HG03378 (cell line): ENCODE results near the gene GLB1L3.
"Not testable (repeated sequence)": the region's sequence is repeated elsewhere in the genome, so short reads cannot be mapped to it uniquely, and the experiment has no call there.

Experiments used
- ATAC-seq: cut with Tn5 transposase; IDR thresholded peaks from one replicate; pipeline ENCODE4 v1.9.1; 2021; ENCODE audit warnings: mild to moderate bottlenecking, moderate library complexity; ENCODE audit not compliant: unreplicated experiment

GLB1L3 gene

DNA sequence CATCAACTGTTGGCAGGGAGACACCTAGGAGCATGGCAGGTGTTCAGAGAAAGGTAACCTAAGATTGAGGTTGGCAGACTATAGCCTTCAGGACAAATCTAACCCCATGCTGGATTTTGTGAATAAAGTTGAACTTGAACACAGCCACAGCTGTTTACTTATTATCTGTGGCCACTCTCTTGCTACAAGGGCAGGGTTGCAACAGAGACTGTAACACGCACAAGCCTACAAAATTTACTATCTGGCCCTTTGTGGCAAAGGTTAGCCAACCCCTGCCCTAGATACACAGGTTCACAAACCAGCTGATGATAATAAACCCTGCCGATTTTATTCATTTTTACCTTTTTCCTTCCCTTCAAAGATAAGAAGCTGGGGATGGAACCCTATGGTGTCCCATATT lies 25.5 kb upstream of the GLB1L3 start:
- no peak for ATAC-seq

DNA sequence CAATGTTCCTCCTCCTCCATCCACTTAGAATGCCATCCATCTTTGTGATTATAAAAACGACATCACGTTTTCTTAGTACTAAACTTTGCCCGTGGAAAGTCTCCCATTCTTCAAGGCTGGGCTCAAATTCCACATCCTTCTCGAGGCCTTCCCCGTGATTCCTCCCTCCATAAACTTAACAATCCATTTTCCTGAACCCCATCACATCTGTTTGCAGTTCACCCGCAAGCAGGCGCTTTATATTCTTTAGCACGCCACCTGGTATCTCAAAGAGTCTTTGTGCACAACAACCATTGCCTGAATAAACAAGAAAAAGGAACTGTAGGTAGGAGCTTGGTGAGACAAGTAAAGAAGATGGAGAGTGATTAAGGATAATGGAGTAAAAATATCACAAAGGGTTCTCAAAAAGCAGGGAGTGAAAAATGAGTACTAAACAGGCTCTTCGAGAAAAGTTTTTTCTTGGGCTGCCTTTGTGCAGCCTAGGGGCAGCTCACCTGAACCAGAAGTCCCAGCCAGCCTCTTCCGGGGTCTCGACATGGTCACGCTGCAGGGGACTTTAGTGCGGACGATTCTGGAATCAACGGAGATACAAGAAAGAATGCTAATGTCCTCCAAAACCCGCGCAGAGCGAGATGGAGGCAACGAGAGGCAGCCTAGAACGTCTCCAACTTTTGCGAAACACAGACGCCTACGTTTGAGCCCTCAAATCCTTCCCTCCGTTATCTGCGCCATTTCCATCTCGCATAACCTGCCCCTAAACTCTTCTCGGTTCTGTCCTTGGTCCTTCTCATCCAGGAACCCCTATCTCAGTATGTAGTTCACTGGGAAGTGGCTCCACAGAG lies 23.6 kb upstream of the GLB1L3 start:
- ATAC-seq = peak; percentile 44

DNA sequence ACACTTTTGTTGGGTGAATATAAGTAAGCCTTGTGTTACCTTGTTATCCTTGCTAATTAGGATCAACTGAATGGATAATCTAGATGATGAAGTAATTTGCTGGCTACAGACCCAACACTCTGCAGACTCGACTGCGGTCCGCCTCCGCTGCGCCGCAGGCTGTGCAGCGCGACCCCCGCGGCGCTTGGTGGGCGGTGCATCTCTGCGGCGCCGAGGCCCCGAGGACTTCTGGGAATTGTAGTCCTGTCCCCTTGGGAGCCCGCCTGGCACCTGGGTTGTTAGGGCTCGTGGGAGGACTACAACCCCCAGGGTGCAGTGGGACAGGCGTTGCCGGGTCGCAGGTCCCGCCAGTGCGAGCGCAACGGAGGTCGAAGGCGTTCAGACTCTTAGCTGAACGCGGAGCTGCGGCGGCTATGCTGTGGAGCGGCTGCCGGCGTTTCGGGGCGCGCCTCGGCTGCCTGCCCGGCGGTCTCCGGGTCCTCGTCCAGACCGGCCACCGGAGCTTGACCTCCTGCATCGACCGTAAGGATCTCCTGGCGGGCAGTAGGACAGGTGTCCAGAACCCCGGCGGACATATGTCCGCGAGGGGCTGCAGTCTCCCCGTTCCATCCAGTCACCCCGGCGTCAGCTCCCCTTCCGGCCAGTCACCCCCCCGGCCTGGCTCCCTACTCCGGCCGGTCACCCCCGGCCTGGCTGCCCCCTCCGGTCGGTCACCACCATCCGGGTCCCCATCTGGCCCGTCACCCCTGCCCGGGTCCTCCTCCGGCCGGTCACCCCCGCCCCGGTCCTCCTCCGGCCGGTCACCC lies 22.8 kb upstream of the GLB1L3 start, which contains the start of the genes ACAD8 and THYN1:
Gene ACAD8, plus strand, starts transcription at position 381 of the 806 bp plus-strand sequence. Its CDS starts 33 bp downstream, at position 414.
Gene THYN1, minus strand, starts transcription at position 165 of the 806 bp plus-strand sequence. CDS start 470 bp downstream, outside the sequence.
- ATAC-seq = peak; percentile 98

DNA sequence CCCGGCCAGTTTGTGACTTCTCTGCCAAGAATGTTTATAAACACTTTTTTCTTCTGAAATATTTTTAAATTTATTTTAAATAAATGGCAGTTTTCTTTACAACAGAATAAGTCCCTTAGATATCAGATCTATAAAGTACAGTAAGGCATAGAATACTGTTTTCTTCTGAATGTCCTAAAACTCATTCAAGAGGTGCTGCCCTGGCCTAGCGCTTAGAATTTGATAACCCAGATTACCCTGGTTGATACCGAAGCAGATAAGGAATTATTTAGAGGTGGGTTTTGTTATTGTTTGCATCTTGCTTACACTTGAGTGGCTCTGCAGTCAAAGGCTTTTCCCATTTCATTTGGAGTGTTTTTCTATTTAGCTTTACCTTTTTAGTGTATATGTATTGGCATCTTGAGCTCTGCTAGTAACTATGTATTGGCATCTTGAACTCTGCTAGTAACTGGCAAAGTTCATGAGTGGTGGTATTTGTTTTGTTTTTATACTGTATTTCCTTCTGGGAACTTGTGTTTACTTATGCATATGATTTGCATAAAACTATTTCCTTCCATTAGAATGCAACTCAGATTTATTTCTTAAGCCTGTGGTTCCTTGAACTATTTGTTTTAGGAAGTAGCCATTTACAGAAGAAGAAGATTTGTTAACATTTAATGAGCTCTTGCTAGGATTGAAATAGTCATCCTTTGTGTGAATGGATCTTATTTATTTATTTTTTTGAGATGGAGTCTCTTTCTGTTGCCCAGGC lies 21.6 kb upstream of the GLB1L3 start:
- ATAC-seq = no peak

DNA sequence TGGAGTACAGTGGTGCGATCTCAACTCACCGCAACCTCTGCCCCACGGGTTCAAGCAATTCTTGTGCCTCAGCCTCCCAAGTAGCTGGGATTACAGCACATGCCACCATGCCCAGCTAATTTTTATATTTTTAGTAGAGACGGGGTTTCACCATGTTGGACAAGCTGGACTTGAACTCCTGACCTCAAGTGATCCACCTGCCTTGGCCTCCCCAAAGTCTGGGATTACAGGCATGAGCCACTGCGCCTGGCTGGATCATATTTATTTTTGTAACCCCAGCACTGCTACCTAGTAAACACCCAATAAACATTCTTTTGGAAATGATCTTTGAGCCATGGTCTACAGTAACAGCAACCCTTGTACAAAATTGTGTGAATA lies 21.0 kb upstream of the GLB1L3 start:
- not testable (repeated sequence) for ATAC-seq

DNA sequence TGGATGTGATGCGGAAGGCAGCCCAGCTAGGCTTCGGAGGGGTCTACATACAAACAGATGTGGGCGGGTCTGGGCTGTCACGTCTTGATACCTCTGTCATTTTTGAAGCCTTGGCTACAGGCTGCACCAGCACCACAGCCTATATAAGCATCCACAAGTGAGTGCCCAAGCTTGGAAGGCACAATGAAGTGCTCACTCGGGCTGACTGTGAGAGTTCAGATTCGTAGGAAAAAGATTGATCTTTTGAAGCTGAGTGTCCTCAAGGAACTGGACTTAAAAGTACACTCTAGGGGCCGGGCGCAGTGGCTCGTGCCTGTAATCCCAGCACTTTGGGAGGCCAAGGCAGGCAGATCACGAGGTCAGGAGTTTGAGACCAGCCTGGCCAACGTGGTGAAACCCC lies 19.1 kb upstream of the GLB1L3 start:
- ATAC-seq = no peak

DNA sequence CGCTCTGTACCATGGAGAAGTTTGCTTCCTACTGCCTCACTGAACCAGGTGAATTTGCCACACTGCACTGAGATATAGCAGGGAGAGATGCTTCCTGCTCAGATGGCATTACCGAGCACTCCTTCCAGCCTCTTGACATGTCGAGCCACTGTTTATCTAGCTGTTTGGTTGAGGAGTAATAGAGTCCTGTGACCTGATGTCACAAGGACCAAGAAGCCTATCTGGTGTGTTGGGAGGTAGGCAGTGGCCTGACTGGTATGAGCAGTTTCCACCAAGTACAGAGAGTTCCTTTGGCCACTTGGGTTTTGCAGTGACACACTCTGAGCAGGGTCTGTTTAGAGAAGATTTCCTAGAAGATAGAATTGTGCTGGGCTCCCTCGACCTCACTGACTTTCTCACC lies 17.6 kb upstream of the GLB1L3 start:
- no peak for ATAC-seq

DNA sequence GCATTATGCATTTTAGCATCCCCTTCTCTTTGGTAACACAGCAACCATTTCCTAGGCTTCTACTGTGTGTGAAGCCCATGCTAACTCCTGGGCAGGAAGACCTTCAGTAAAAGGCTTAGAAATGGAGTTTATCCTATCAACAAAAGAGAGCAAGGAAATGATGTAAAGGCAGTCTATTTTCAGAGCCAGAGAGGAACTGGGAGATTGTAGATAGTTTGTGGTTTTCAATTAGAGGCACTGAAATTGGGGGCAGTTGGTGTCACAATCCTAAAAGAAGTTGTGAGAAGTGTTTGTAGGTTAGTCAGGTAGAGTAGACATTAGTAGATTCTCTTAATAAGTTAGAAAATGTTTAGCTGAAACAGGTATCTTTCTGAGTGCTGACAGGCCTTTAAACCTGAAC lies 15.7 kb upstream of the GLB1L3 start:
- no peak for ATAC-seq

DNA sequence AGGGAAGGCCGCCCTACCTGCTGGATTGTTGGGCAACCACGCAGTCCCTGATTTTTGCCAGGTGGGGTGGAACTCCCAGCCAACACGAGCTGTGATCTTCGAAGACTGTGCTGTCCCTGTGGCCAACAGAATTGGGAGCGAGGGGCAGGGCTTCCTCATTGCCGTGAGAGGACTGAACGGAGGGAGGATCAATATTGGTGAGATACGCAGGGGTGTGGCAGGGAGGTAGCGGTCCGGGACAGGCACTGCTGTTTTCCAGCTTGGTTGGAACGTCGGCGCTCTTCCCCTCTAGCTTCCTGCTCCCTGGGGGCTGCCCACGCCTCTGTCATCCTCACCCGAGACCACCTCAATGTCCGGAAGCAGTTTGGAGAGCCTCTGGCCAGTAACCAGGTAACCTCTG lies 15.2 kb upstream of the GLB1L3 start:
- no peak for ATAC-seq

DNA sequence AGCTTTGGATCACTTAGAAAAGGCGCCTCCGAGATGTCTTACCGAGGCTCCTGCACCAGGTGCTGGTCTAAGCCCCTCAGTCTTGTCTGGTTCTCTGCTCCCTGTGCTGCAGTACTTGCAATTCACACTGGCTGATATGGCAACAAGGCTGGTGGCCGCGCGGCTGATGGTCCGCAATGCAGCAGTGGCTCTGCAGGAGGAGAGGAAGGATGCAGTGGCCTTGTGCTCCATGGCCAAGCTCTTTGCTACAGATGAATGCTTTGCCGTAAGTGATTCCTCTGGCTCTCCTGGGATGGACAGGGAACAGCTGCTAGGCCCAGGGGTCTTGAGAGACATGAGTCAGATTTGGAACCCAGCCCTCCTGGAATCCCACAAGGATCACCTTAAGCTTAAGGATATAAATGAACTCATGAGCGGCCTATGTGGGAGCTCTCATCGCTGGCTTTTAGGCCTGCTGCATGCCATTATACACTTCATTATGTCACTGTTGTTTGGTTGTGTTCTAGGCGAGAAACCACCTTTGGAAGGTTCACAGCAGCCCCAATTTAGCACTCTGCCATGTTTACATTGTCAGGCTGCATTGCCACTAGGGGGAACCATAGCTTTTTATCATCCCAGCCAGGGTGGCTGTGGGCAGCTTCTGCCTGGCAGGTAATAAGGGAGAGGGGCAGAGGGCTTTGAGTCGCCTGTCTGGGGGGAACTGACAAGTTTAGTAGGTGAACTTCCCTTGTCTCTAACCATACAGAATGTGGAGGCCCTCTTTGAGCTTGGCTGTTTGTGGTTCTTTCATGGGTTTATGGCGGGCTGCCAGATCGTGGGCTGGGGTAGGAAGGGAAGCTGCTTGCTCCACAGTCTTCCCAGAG lies 14.3 kb upstream of the GLB1L3 start:
- no peak for ATAC-seq

DNA sequence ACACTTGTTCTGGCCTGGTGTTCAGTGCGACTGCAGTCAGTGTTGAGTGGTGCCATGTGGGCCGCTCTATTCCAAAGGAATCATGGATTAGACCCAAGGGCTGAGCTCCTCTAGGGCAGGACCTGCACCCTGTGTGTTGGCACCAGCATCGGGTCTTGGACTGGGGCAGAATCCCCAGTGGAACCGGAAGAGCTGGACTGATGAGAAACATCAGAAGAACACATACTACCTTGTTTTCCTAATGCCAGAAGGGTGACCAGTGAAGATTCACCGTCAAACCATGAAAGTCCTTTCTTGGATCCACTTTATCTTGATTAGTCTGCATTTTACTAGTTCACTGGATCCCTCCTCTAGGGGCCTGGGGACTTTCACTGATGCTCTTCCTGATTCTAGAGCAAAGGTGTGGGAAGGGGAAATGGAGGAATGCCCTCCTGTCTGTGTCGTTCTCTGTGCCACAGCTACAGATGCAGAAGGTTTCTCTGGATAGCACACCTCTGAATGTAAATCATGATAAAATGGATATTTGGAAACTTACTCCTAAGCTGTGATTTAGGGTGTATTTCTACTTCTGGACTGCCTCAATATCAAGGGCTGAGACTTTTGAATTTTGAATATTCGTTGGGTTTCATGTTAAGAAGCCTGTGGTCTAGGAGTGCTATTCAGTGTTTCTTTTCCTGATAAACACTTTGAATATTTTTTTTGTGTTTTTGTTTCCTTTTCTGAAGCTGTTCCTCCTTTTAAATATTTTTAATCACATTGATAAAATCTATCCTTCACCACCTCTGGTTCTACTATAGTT lies 11.0 kb upstream of the GLB1L3 start:
- ATAC-seq = no peak

DNA sequence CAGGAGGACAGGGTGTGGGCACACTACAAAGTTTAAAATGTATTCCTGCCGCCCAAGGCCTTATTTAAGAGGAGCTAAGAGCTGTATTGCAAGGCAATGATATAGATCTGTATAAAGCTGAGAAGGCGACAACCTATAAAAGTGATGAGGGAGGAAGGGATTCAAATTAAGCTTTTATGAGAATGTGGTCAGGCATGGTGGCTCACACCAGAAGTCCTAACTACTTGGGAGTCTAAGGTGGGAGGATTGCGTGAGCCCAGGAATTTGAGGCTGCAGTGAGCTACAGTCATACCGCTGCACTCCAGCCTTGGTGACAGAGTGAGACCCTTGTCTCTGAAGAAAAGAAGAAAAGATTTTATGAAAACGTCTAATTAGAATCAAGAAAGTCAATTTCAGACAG lies 9.7 kb upstream of the GLB1L3 start:
- ATAC-seq = no peak

DNA sequence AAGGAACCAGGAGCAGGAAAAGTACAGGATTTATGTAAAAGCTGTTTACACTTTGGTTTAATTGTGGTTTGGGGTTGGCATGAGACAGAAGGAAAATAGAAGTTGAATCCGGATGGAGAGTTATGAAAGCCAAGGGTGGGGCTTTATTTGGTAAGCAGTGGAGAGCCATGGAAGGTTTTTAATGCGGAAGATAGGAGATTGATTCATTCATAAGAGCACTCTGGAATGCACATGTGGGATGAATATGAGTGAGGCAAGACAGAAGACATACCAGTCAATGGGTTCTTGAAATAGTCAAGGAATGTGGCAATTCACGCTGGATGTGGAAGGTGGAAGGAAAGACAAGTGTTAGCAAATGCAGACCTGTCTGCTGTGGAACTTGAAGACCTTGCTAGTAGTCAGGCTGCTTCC lies 9.3 kb upstream of the GLB1L3 start:
- no peak for ATAC-seq

DNA sequence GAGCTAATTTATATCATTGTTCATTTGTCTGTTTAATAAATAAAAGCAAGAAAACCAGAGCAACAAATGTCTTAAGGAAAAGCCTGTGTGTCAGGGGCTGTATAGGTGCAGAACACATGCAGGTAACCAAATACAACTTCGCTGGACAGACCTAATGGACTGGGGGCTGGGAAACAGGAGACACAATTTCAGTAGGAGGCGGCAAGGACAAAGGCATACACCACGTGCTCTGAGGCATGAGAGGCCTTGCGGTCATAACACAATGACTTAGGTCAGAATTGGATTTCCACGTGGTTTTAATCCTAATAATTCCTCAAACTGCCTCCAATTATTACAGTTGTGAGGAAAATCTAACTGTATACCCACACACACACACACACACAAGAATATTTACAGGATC lies 8.7 kb upstream of the GLB1L3 start:
- ATAC-seq = no peak

DNA sequence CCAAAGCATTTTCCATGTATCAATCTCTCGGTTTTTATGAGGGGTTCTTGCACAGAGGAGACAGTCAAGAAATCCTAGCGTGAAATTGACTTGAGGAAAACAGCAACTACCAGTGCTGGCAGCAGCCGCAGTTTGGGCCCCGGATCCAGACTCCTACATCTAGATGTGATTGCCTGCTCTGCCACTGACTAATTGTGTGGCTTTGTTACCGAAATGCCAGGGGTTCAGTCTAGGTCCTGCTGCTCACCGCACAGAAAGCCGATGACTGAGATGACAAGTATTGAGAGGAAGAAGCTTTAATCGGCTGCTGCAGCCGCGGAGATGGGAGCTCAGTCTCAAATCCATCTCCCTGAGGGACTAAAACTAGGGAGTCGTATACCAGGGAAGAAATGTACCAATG lies 8.2 kb upstream of the GLB1L3 start:
- no peak for ATAC-seq

DNA sequence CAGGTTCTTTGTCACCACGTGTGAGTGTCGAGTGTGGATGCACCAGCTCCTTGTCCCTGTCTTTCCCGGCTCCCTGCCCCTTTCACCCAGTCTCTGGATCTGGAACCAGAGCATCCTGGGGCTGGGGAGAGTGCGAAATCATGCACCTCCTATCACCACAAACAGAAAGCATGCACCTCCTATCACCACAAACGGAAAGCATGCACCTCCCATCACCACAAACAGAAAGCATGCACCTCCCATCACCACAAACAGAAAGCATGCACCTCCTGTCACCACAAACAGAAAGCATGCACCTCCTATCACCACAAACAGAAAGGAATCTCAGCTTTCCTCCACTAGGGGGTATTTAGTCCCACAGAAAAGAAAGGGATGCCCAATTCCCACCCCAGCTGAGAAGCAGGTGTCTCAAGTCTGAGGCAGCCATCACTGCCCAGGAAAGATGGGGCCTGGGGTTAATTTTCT lies 5.9 kb upstream of the GLB1L3 start:
- ATAC-seq = no peak

DNA sequence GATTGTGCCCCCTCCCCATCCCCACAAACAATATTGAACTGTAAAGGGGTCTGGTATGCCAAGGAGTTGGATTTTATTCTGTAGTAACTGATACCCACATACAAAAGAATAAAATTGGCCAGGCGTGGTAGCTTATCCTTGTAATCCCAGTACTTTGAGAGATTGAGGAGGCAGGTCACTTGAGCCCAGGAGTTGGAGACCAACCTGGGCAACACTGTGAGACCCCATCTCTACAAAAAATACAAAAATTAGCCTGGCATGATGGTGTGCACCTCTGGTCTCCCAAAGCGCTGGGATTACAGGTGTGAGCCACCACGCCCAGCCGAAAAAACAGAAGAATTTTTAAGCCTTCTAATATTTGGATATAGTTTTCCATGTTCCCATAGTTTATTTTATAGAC lies 4.2 kb upstream of the GLB1L3 start:
- no peak for ATAC-seq

DNA sequence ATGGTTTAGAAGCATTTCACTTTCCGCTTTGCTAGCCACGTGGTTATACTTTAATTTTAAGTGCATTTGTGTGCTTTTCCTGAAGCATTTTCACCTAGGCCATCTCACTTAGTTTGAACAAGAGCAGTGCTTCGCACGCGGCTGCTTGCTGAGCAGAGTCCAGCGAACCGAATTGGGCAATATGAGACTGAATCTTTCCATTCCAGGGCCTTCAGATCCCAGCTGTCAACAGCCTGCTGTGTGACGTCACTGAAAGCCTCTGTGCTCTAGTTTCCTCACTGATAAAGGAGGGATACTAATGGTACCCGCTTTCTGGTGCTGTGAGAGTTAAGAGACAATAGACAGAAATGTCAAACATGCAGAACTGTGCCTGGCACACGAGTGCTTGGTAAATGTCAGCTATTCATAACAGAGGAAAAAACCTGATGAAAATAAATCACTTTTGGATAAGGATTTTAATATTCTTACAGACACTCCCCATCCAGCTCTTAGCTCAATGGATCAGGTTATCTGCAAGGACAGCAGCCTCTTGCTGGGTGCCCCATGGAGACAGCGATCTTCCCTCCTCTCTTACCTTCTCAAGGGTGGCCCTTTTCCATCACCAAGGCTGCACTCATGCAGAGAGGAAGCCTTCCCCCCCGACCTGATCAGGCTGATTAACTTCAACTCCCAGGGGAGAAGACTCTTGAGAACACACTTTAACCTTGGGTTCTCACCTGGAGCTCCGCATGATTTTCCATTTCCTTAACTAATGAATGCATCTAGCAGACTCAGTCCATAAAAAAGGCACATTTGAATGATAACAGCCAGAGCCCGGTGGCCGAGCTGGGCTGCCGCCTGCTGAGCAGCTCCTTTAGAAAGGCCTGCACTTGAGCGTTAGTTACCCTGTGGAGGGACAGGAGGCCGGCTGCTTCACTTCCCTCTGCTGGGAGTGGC lies 3.5 kb upstream of the GLB1L3 start:
- ATAC-seq = no peak
